Neural progenitor cell (in vitro differentiated cells): ENCODE data around the gene CTNNA3.

Experiments
- CTCF ChIP-seq: fragments of 200-600 bp; sonication (generic); IDR thresholded peaks from 2 replicates; pipeline ENCODE4 v1.5.1; 2017; ENCODE audit warnings: antibody characterized with exemption, mild to moderate bottlenecking
- EZH2 ChIP-seq: fragments of 200-600 bp; sonication (generic); IDR thresholded peaks from 2 replicates; pipeline ENCODE4 v1.6.1; 2017; ENCODE audit warnings: antibody characterized with exemption, mild to moderate bottlenecking, moderate library complexity
- EZH2phosphoT487 ChIP-seq: fragments of 200-600 bp; sonication (generic); IDR thresholded peaks from 2 replicates; pipeline ENCODE4 v1.6.1; 2017; ENCODE audit warnings: antibody characterized with exemption

- TF ChIP-seq CTCF (no peak), EZH2 (no peak), EZH2phosphoT487 (no peak)
These were observed 892.8 kb downstream of the CTNNA3 start for GRCh38 chr10:66803174-66803573.
